Fibroblast of villous mesenchyme (primary cell): Measurements from ENCODE around the gene GBP6. TPM values are rescaled to one million over a fixed set of nuclear protein-coding genes. Genes with fewer than 3 reads are reported as not detected.
A peak's percentile ranks its signal among the peaks of the same experiment; 100 is the strongest.
"Not testable (repeated sequence)": the region's sequence is repeated elsewhere in the genome, so short reads cannot be mapped to it uniquely, and the experiment has no call there.

Experiments
- DNase-seq: peaks from one replicate; pipeline ENCODE4 v3.0.0-alpha.2; 2010; ENCODE audit warnings: low read depth
- H3K4me3 ChIP-seq: 2 replicates; pipeline ENCODE4 v1.5.1; 2011; ENCODE audit warnings: low read depth, mild to moderate bottlenecking, low read length
- CTCF ChIP-seq: IDR thresholded peaks from 2 replicates; pipeline ENCODE4 v1.5.1; 2012; ENCODE audit warnings: low read depth, mild to moderate bottlenecking, low read length; ENCODE audit not compliant: insufficient read depth
- total RNA-seq: library from RNA; depleted of rRNA; stranded (reverse); fragments of >200 nt; gene quantifications from 2 replicates; pipeline ENCODE4 v1.2.3, GENCODE V29; 2012

GBP6 gene
- total RNA-seq, 1 donor = not detected

GRCh38 chr1:89390707-89391106 is 26.8 kb downstream of the GBP6 start:
- no peak for TF ChIP-seq CTCF
- no peak overlapping the region for H3K4me3 ChIP-seq
- DNase-seq = no peak

GRCh38 chr1:89391686-89392085 is 27.8 kb downstream of the GBP6 start:
- TF ChIP-seq CTCF = no peak
- DNase-seq = no peak
- no peak overlapping the region for H3K4me3 ChIP-seq

- TF ChIP-seq CTCF = no peak
- no peak for DNase-seq
- no peak overlapping the region for H3K4me3 ChIP-seq
Measured at GRCh38 chr1:89394851-89395250, 31.0 kb downstream of the GBP6 start.

GRCh38 chr1:89396902-89397301 is 33.0 kb downstream of the GBP6 start:
- no peak overlapping the region for H3K4me3 ChIP-seq
- TF ChIP-seq CTCF = no peak
- no peak for DNase-seq

- no peak overlapping the region for H3K4me3 ChIP-seq
- no peak for DNase-seq
- TF ChIP-seq CTCF = no peak
Measured at GRCh38 chr1:89405275-89405929, 41.5 kb downstream of the GBP6 start.

GRCh38 chr1:89407360-89407759 is 43.5 kb downstream of the GBP6 start:
- H3K4me3 ChIP-seq = peak overlapping the region; percentile 37
- TF ChIP-seq CTCF = no peak
- peak; percentile 47 for DNase-seq

GRCh38 chr1:89407768-89408167 is 43.9 kb downstream of the GBP6 start:
- DNase-seq = not testable (repeated sequence)
- H3K4me3 ChIP-seq = peak overlapping the region; percentile 37
